ENCODE data around the gene GAPVD1.
"Not testable (repeated sequence)": the region's sequence is repeated elsewhere in the genome, so short reads cannot be mapped to it uniquely, and the experiment has no call there.

GAPVD1 gene

GRCh38 chr9:125261501-125262293 is at the start of gene GAPVD1:
GAPVD1 (plus strand) TSS chr9:125261826; CDS start chr9:125298922, 37,096 bp downstream.
- no peak within 1 kb of the TSS for H3K4me3 ChIP-seq (IDR thresholded peaks at IDR 0.05; ENCODE audit: insufficient read depth, low read depth, low read length)
- H3K79me2 ChIP-seq (ENCODE audit: insufficient read depth, low read depth) = peaks cover 47% of the 10 kb centered on the region
- H3K4me2 ChIP-seq = peak within 1 kb of the TSS; percentile 61
- H3K36me3 ChIP-seq (ENCODE audit: insufficient read depth) = no peaks in the 10 kb centered on the region
- H3K27me3 ChIP-seq (ENCODE audit: insufficient read depth, low read depth) = no peaks in the 10 kb centered on the region
- H3K4me1 ChIP-seq (ENCODE audit: low read depth, poor library complexity, severe bottlenecking) = peaks cover 11% of the 10 kb centered on the region
- peak; percentile 16; the same call in 1 of the 2 replicates for TF ChIP-seq CTCF (conservative IDR thresholded peaks at IDR 0.05; ENCODE audit: low read depth, low read length)
- peak within 1 kb of the TSS; percentile 29; the same call in 1 of the 2 replicates for H3K27ac ChIP-seq
- no peaks in the 10 kb centered on the region for H4K20me1 ChIP-seq (ENCODE audit: insufficient read depth)
- H3K9ac ChIP-seq = peak within 1 kb of the TSS; percentile 81
- peak within 1 kb of the TSS; percentile 92 for H2AFZ ChIP-seq (ENCODE audit: low read depth)

- Histone ChIP-seq H2AFZ (ENCODE audit: low read depth) (no peak overlapping the region), H3K4me1 (ENCODE audit: low read depth, poor library complexity, severe bottlenecking) (no peaks in the 10 kb centered on the region), H4K20me1 (ENCODE audit: insufficient read depth) (no peaks in the 10 kb centered on the region), H3K36me3 (ENCODE audit: insufficient read depth) (no peaks in the 10 kb centered on the region), H3K27me3 (ENCODE audit: insufficient read depth, low read depth) (no peaks in the 10 kb centered on the region), H3K4me3 (IDR thresholded peaks at IDR 0.05; ENCODE audit: insufficient read depth, low read depth, low read length) (no peak overlapping the region), H3K4me2 (no peak overlapping the region), H3K9ac (no peak overlapping the region), H3K27ac (no peak overlapping the region), H3K79me2 (ENCODE audit: insufficient read depth, low read depth) (no peaks in the 10 kb centered on the region)
- no peak for TF ChIP-seq CTCF (conservative IDR thresholded peaks at IDR 0.05; ENCODE audit: low read depth, low read length)
Observed at GRCh38 chr9:125214186-125214585, 47.4 kb upstream of the GAPVD1 start.

GRCh38 chr9:125218621-125219020 is 43.0 kb upstream of the GAPVD1 start:
- no peaks in the 10 kb centered on the region for H4K20me1 ChIP-seq (ENCODE audit: insufficient read depth)
- H3K9ac ChIP-seq = no peak overlapping the region
- no peaks in the 10 kb centered on the region for H3K36me3 ChIP-seq (ENCODE audit: insufficient read depth)
- no peak for TF ChIP-seq CTCF (conservative IDR thresholded peaks at IDR 0.05; ENCODE audit: low read depth, low read length)
- no peak overlapping the region for H3K27ac ChIP-seq
- no peaks in the 10 kb centered on the region for H3K27me3 ChIP-seq (ENCODE audit: insufficient read depth, low read depth)
- no peak overlapping the region for H2AFZ ChIP-seq (ENCODE audit: low read depth)
- H3K79me2 ChIP-seq (ENCODE audit: insufficient read depth, low read depth) = no peaks in the 10 kb centered on the region
- no peaks in the 10 kb centered on the region for H3K4me1 ChIP-seq (ENCODE audit: low read depth, poor library complexity, severe bottlenecking)
- no peak overlapping the region for H3K4me3 ChIP-seq (IDR thresholded peaks at IDR 0.05; ENCODE audit: insufficient read depth, low read depth, low read length)
- H3K4me2 ChIP-seq = no peak overlapping the region

GRCh38 chr9:125224858-125225257 is 36.8 kb upstream of the GAPVD1 start:
- H3K27ac ChIP-seq; H3K4me2 ChIP-seq; H3K79me2 ChIP-seq (ENCODE audit: insufficient read depth, low read depth); H3K9ac ChIP-seq; H2AFZ ChIP-seq (ENCODE audit: low read depth); H3K4me1 ChIP-seq (ENCODE audit: low read depth, poor library complexity, severe bottlenecking); H3K36me3 ChIP-seq (ENCODE audit: insufficient read depth); H4K20me1 ChIP-seq (ENCODE audit: insufficient read depth); H3K4me3 ChIP-seq (IDR thresholded peaks at IDR 0.05; ENCODE audit: insufficient read depth, low read depth, low read length); H3K27me3 ChIP-seq (ENCODE audit: insufficient read depth, low read depth): not testable (repeated sequence)

- no peaks in the 10 kb centered on the region for H3K79me2 ChIP-seq (ENCODE audit: insufficient read depth, low read depth)
- H3K9ac ChIP-seq = no peak overlapping the region
- H3K27me3 ChIP-seq (ENCODE audit: insufficient read depth, low read depth) = no peaks in the 10 kb centered on the region
- H2AFZ ChIP-seq (ENCODE audit: low read depth) = no peak overlapping the region
- H3K36me3 ChIP-seq (ENCODE audit: insufficient read depth) = no peaks in the 10 kb centered on the region
- no peak overlapping the region for H3K4me3 ChIP-seq (IDR thresholded peaks at IDR 0.05; ENCODE audit: insufficient read depth, low read depth, low read length)
- no peaks in the 10 kb centered on the region for H3K4me1 ChIP-seq (ENCODE audit: low read depth, poor library complexity, severe bottlenecking)
- no peak overlapping the region for H3K4me2 ChIP-seq
- no peak for TF ChIP-seq CTCF (conservative IDR thresholded peaks at IDR 0.05; ENCODE audit: low read depth, low read length)
- H4K20me1 ChIP-seq (ENCODE audit: insufficient read depth) = no peaks in the 10 kb centered on the region
- H3K27ac ChIP-seq = no peak overlapping the region
Observed at GRCh38 chr9:125227761-125228160, 33.9 kb upstream of the GAPVD1 start.

Data from KMS-11 (cell line).